ENCODE data around the gene FEV. TPM values are rescaled to one million over a fixed set of nuclear protein-coding genes. Genes with fewer than 3 reads are reported as not detected.

The FEV gene
- not detected in 3 replicates for total RNA-seq
- long read RNA-seq, result 0 reads

DNA sequence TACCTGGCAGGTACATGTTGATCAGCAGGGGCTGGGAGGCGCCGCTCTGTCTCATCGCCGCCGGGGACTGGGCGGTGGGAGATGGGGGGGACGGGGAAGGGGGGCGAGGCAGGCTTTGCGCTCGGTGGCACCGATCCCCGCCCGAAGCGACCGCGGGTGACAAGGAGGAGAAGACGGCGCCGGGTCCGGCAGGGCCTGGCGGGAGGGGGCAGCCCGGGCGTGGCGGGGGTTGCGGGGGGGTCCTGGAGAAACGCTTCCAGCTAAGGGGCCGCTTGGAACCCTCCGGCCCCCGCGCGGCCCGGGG is at the start of gene FEV:
FEV (minus strand) TSS at position 164 of the 304 bp plus-strand sequence; CDS start at position 55, 109 bp downstream.
- H3K9me3 Mint-ChIP-seq (ENCODE audit: low read depth), result no peaks in the 10 kb centered on the region
- H3K4me1 Mint-ChIP-seq (ENCODE audit: low read depth), result peaks cover 18% of the 10 kb centered on the region
- peak; percentile 72 for DNase-seq (ENCODE audit: low spot score)
- H3K36me3 Mint-ChIP-seq (ENCODE audit: low read depth), result peaks cover 2% of the 10 kb centered on the region
- H3K4me3 Mint-ChIP-seq (ENCODE audit: unreplicated experiment), result peak within 1 kb of the TSS; percentile 6
- TF ChIP-seq, protein P1, sequence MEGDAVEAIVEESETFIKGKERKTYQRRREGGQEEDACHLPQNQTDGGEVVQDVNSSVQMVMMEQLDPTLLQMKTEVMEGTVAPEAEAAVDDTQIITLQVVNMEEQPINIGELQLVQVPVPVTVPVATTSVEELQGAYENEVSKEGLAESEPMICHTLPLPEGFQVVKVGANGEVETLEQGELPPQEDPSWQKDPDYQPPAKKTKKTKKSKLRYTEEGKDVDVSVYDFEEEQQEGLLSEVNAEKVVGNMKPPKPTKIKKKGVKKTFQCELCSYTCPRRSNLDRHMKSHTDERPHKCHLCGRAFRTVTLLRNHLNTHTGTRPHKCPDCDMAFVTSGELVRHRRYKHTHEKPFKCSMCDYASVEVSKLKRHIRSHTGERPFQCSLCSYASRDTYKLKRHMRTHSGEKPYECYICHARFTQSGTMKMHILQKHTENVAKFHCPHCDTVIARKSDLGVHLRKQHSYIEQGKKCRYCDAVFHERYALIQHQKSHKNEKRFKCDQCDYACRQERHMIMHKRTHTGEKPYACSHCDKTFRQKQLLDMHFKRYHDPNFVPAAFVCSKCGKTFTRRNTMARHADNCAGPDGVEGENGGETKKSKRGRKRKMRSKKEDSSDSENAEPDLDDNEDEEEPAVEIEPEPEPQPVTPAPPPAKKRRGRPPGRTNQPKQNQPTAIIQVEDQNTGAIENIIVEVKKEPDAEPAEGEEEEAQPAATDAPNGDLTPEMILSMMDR (IDR thresholded peaks at IDR 0.05), result no peak
- no peak within 1 kb of the TSS for H3K27ac Mint-ChIP-seq (ENCODE audit: unreplicated experiment)
- H3K27me3 Mint-ChIP-seq (ENCODE audit: low read depth), result peaks cover 75% of the 10 kb centered on the region

DNA sequence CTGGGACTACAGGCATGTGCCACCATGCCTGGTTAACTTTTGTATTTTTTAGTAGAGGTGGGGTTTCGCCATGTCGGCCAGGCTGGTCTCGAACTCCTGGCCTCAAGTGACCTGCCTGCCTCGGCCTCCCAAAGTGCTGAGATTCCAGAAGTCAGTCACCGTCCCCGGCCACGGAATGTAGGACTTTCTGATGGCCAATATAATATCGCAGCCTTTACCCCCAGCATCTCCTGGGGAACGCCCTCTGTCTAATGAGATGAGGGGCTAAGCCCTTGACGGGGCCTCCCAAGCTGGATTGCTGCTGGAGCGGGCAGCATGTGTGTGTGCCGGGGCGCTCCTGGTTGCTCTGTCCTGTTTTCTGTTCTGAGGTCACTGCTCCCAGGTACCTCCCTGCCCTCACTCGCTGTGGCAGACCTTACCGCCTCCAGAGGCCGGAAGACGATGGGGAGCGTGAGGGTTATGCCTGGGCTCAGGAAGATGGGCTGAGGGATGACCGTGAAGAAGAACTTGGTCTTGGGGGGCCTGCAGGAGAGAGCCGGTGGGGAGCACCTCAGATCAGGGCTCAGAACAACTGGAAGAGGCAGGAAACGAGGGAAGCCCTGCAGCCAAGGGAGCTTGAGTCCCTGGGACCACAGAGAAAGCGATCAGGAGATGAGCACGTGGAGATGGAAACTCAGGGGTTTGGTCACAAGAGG is 47.2 kb upstream of the FEV start:
- H3K4me1 Mint-ChIP-seq (ENCODE audit: low read depth), result no peaks in the 10 kb centered on the region
- no peak overlapping the region for H3K4me3 Mint-ChIP-seq (ENCODE audit: unreplicated experiment)
- H3K27ac Mint-ChIP-seq (ENCODE audit: unreplicated experiment), result no peak overlapping the region
- no peaks in the 10 kb centered on the region for H3K9me3 Mint-ChIP-seq (ENCODE audit: low read depth)
- no peak for DNase-seq (ENCODE audit: low spot score)
- H3K36me3 Mint-ChIP-seq (ENCODE audit: low read depth), result no peaks in the 10 kb centered on the region
- H3K27me3 Mint-ChIP-seq (ENCODE audit: low read depth), result peaks cover 60% of the 10 kb centered on the region
- TF ChIP-seq, protein P1 (IDR thresholded peaks at IDR 0.05), result no peak

DNA sequence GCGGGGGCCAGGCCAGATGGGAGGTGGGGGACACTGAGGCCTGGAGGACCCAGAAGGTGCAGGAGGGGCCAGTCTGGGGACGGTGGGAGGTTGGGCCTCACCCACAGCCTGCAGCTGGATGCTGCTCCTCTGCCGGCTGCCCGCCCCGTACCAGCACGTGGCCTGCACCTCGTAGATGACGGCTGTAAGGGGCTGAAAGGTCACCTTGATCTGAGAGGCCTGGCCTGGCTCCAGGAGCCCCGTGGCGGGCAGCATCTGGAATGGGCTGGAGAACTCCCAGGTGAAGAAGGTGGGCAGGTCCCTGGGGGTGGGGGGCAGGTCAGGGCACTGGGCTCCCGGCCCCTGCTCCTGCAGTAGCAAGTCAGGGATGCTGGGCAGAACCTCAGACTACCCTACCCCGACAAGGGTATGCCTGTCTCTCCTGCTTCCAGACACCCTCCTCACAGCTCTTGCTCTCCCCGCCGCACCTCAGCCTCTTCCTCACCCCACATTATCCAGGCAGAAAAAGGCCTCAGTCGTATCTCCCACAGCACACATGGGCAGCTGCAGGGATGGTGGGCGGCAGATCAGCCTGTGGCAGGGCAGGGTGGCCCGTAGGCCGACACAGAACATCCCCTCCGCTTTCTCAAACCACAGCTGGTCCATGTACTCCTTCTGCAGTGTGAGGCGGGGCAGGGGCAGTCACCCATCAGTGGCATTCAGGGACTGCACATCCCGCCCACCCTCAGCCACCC is 46.2 kb upstream of the FEV start:
- no peak for DNase-seq (ENCODE audit: low spot score)
- Mint-ChIP-seq H3K27me3 (ENCODE audit: low read depth) (peaks cover 65% of the 10 kb centered on the region), H3K4me3 (ENCODE audit: unreplicated experiment) (no peak overlapping the region), H3K4me1 (ENCODE audit: low read depth) (no peaks in the 10 kb centered on the region), H3K9me3 (ENCODE audit: low read depth) (no peaks in the 10 kb centered on the region), H3K36me3 (ENCODE audit: low read depth) (no peaks in the 10 kb centered on the region), H3K27ac (ENCODE audit: unreplicated experiment) (no peak overlapping the region)
- TF ChIP-seq, protein P1 (IDR thresholded peaks at IDR 0.05), result no peak

DNA sequence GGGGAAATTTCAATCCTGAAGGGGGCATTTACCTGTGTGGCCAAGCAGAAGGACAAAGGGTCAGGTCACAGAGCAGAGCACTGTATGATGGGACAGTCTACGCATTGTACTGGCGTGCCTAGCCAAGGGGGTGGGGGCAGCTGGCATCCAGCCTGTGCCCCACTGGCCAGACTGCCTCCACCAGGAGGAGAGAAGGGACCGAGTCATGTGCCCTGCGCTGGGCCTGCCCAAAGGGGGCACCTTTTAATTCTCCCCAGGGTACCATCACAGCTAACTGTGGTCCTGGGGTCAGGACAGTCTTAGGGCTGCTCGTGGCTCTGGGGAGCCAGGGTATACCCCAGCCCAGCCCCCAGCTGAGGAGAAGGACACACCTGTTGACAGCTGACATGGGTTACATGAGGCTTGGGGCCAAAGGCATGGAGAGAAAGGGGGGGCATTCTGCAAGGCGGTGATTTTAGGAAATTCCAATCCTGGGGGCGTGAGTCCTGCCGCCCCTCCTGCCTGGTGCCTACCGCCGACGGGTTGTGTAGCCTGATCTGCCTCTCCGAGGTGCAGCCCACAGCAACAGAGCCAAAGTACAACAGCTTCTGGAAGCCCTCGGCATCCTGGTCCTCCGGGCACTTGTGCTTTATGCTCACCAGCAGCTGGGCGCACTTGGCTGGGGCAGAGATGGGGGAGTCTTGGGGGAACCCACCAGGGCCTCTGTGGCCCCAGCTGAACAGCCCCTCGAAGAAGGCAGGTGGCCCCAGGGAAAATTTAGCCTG is 45.4 kb upstream of the FEV start:
- Mint-ChIP-seq H3K4me3 (ENCODE audit: unreplicated experiment) (no peak overlapping the region), H3K36me3 (ENCODE audit: low read depth) (no peaks in the 10 kb centered on the region), H3K9me3 (ENCODE audit: low read depth) (no peaks in the 10 kb centered on the region), H3K27ac (ENCODE audit: unreplicated experiment) (no peak overlapping the region), H3K4me1 (ENCODE audit: low read depth) (no peaks in the 10 kb centered on the region), H3K27me3 (ENCODE audit: low read depth) (peaks cover 60% of the 10 kb centered on the region)
- DNase-seq (ENCODE audit: low spot score), result no peak
- TF ChIP-seq, protein P1 (IDR thresholded peaks at IDR 0.05), result no peak

DNA sequence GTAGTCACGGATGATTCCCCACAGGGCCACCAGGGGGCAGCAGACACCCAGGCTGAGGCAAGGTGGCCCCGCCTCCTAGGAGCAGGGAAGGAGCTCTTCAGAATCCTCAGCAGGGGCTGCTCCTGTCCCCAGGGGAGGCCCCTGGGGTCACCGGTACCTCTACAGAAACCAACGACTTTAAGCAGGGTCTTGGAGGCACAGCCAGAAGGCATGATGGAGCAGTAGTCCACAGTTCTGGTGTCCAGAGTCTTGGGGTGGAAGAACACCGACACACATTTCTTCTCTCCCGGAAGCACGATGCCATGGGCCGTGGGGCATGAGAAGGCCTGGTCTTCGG is 44.8 kb upstream of the FEV start:
- Mint-ChIP-seq H3K27ac (ENCODE audit: unreplicated experiment) (no peak overlapping the region), H3K4me3 (ENCODE audit: unreplicated experiment) (no peak overlapping the region), H3K9me3 (ENCODE audit: low read depth) (no peaks in the 10 kb centered on the region), H3K4me1 (ENCODE audit: low read depth) (no peaks in the 10 kb centered on the region), H3K36me3 (ENCODE audit: low read depth) (no peaks in the 10 kb centered on the region), H3K27me3 (ENCODE audit: low read depth) (peaks cover 60% of the 10 kb centered on the region)
- TF ChIP-seq, protein P1 (IDR thresholded peaks at IDR 0.05), result peak; percentile 91
- no peak for DNase-seq (ENCODE audit: low spot score)
